Natural killer cell (primary cell): ENCODE data around the gene AGPAT3. TPM values are rescaled to one million over a fixed set of nuclear protein-coding genes. Genes with fewer than 3 reads are reported as not detected.

Experiments used
- ATAC-seq, 3 donors: fragments of 150-1000 bp in 2 of 3; fragments of 200-7000 bp in 1 of 3; cut with Tn5 transposase; 1 replicate in 1 of 3; 2 replicates in 2 of 3; pipeline ENCODE4 v1.10.0; 2021; ENCODE audit warnings: mild to moderate bottlenecking in 2 of 3, moderate library complexity in 2 of 3
- DNase-seq, 2 donors: peaks; one replicate each; pipeline versions ENCODE4 v3.0.0 to v3.0.0-alpha.2; 2013 to 2021; ENCODE audit warnings: mixed read lengths in 1 of 2
- H3K27ac ChIP-seq: one replicate; pipeline ENCODE4 v1.5.1; 2013; ENCODE audit warnings: mild to moderate bottlenecking, low read length
- H3K27me3 ChIP-seq: one replicate; pipeline ENCODE4 v1.6.1; 2013; ENCODE audit warnings: low read length; ENCODE audit not compliant: control insufficient read depth, insufficient read depth
- H3K36me3 ChIP-seq: one replicate; pipeline ENCODE4 v1.6.1; 2013; ENCODE audit warnings: low read length; ENCODE audit not compliant: control insufficient read depth, insufficient read depth
- H3K4me1 ChIP-seq: one replicate; pipeline ENCODE4 v1.6.1; 2013; ENCODE audit warnings: low read length; ENCODE audit not compliant: control insufficient read depth, insufficient read depth
- H3K4me3 ChIP-seq: one replicate; pipeline ENCODE4 v1.5.1; 2013; ENCODE audit warnings: low read length
- H3K9me3 ChIP-seq: one replicate; pipeline ENCODE4 v1.6.1; 2013; ENCODE audit warnings: low read length; ENCODE audit not compliant: control insufficient read depth, insufficient read depth
- H3K27ac Mint-ChIP-seq, 2 donors: one replicate each; pipeline ENCODE4 v1.8.0; 2022; ENCODE audit warnings: mild to moderate bottlenecking in 2 of 2, mixed read lengths in 2 of 2, moderate library complexity in 1 of 2
- H3K27me3 Mint-ChIP-seq, 2 donors: one replicate each; pipeline ENCODE4 v1.8.0; 2022; ENCODE audit warnings: low read depth in 2 of 2, mixed read lengths in 2 of 2
- H3K36me3 Mint-ChIP-seq: one replicate; pipeline ENCODE4 v1.8.0; 2022; ENCODE audit warnings: mixed read lengths
- H3K4me1 Mint-ChIP-seq, 2 donors: one replicate each; pipeline ENCODE4 v1.8.0; 2022; ENCODE audit warnings: mixed read lengths in 2 of 2
- H3K4me3 Mint-ChIP-seq: one replicate; pipeline ENCODE4 v1.8.0; 2022; ENCODE audit warnings: mild to moderate bottlenecking, moderate library complexity, mixed read lengths
- H3K9me3 Mint-ChIP-seq, 2 donors: one replicate each; pipeline ENCODE4 v1.8.0; 2022; ENCODE audit warnings: mixed read lengths in 2 of 2
- CTCF ChIP-seq: fragments of 200-600 bp; IDR thresholded peaks from one replicate; pipeline ENCODE4 v1.8.0; 2022; ENCODE audit warnings: antibody characterized with exemption
- WGBS: methylation state at CpG from one replicate; pipeline ENCODE4 v1.1.7; 2013; ENCODE audit warnings: missing lambda C conversion rate; ENCODE audit not compliant: insufficient coverage; 5-methylcytosine and 5-hydroxymethylcytosine counted together
- intact Hi-C: fragments of 100-400 bp; cut with micrococcal nuclease; formaldehyde crosslinking; loops from one replicate; pipeline ENCODE4 v1.14.2; 2022
- total RNA-seq, 4 donors: library from RNA; stranded (reverse); fragments of 120-200 nt in 1 of 4; gene quantifications; one replicate each; pipeline versions ENCODE4 v1.2.3 to v1.2.4, GENCODE V29; 2013 to 2022

AGPAT3 gene
- total RNA-seq, 3 donors from 2014 or later (not counting 1 experiment from before 2014, with no cell fraction given) = 39.5 to 45.7 (median 42.3) TPM

- Histone ChIP-seq H3K4me3 (no peak overlapping the region), H3K36me3 (no peaks in the 10 kb centered on the region), H3K27me3 (peaks cover 12% of the 10 kb centered on the region), H3K4me1 (peaks cover 23% of the 10 kb centered on the region), H3K27ac (no peak overlapping the region), H3K9me3 (peaks cover 4% of the 10 kb centered on the region)
- Mint-ChIP-seq H3K4me1 (peaks cover 12 to 21% of the 10 kb centered on the region in 2 donors), H3K27ac (no peak overlapping the region), H3K36me3 (no peaks in the 10 kb centered on the region), H3K27me3 (peaks cover 29 to 33% of the 10 kb centered on the region in 2 donors), H3K4me3 (no peak overlapping the region), H3K9me3 (no peaks in the 10 kb centered on the region)
- 83% methylated on average over 10 of the region's 10 CpGs for WGBS
- intact Hi-C loops = no loop called here
- no peak for TF ChIP-seq CTCF
- DNase-seq (no peak), ATAC-seq (no peak)
These were observed 32.4 kb upstream of the AGPAT3 start for GRCh38 chr21:43832648-43833047.

GRCh38 chr21:43834146-43834905 lies 30.7 kb upstream of the AGPAT3 start:
- no peak for TF ChIP-seq CTCF
- H3K4me3 Mint-ChIP-seq = no peak overlapping the region
- peaks cover 23% of the 10 kb centered on the region for H3K4me1 ChIP-seq
- peaks cover 4% of the 10 kb centered on the region for H3K9me3 ChIP-seq
- intact Hi-C loops = no loop called here
- DNase-seq (no peak), ATAC-seq (peak in 1 of 3 donors; percentile 59)
- no peak overlapping the region for H3K27ac Mint-ChIP-seq
- H3K9me3 Mint-ChIP-seq = no peaks in the 10 kb centered on the region
- peaks cover 12 to 21% of the 10 kb centered on the region in 2 donors for H3K4me1 Mint-ChIP-seq
- H3K27me3 Mint-ChIP-seq = peaks cover 33 to 38% of the 10 kb centered on the region in 2 donors
- no peaks in the 10 kb centered on the region for H3K36me3 ChIP-seq
- no peak overlapping the region for H3K27ac ChIP-seq
- H3K4me3 ChIP-seq = no peak overlapping the region
- no peaks in the 10 kb centered on the region for H3K36me3 Mint-ChIP-seq
- 55% methylated on average over 30 of the region's 30 CpGs for WGBS
- peaks cover 14% of the 10 kb centered on the region for H3K27me3 ChIP-seq

GRCh38 chr21:43835050-43835449 lies 30.0 kb upstream of the AGPAT3 start:
- no peak overlapping the region for H3K27ac ChIP-seq
- no peak for ATAC-seq
- peaks cover 4% of the 10 kb centered on the region for H3K9me3 ChIP-seq
- H3K4me3 ChIP-seq = no peak overlapping the region
- peaks cover 14% of the 10 kb centered on the region for H3K27me3 ChIP-seq
- Mint-ChIP-seq H3K9me3 (no peaks in the 10 kb centered on the region), H3K27ac (no peak overlapping the region), H3K36me3 (no peaks in the 10 kb centered on the region), H3K4me1 (peaks cover 12 to 21% of the 10 kb centered on the region in 2 donors), H3K27me3 (peaks cover 38 to 40% of the 10 kb centered on the region in 2 donors), H3K4me3 (no peak overlapping the region)
- no peaks in the 10 kb centered on the region for H3K36me3 ChIP-seq
- no peak for TF ChIP-seq CTCF
- 10% methylated on average over 15 of the region's 15 CpGs for WGBS
- DNase-seq = no peak
- intact Hi-C loops = no loop called here
- peaks cover 23% of the 10 kb centered on the region for H3K4me1 ChIP-seq

- H3K27me3 ChIP-seq = peaks cover 14% of the 10 kb centered on the region
- intact Hi-C loops = no loop called here
- no peak overlapping the region for H3K27ac Mint-ChIP-seq
- ATAC-seq = no peak
- peaks cover 36 to 38% of the 10 kb centered on the region in 2 donors for H3K27me3 Mint-ChIP-seq
- no peaks in the 10 kb centered on the region for H3K36me3 ChIP-seq
- H3K9me3 ChIP-seq = peaks cover 4% of the 10 kb centered on the region
- no peaks in the 10 kb centered on the region for H3K36me3 Mint-ChIP-seq
- WGBS = 91% methylated on average over 6 of the region's 6 CpGs
- no peaks in the 10 kb centered on the region for H3K9me3 Mint-ChIP-seq
- H3K4me1 Mint-ChIP-seq = peaks cover 12 to 21% of the 10 kb centered on the region in 2 donors
- H3K4me3 Mint-ChIP-seq = no peak overlapping the region
- no peak overlapping the region for H3K27ac ChIP-seq
- H3K4me3 ChIP-seq = no peak overlapping the region
- H3K4me1 ChIP-seq = peaks cover 23% of the 10 kb centered on the region
- TF ChIP-seq CTCF = no peak
- DNase-seq = no peak
These were observed 29.2 kb upstream of the AGPAT3 start for GRCh38 chr21:43835861-43836260.
